NCI-H460 (cell line): ENCODE data around the gene DLL1. TPM values are rescaled to one million over a fixed set of nuclear protein-coding genes. Genes with fewer than 3 reads are reported as not detected.

Source experiments
- DNase-seq: peaks from one replicate; pipeline ENCODE4 v3.0.0-alpha.2; 2016; ENCODE audit warnings: low read depth; ENCODE audit errors: extremely low read depth
- total RNA-seq: library from RNA; depleted of rRNA; stranded (reverse); fragments of >200 nt; shearing (Covaris generic); gene quantifications from 2 replicates; pipeline ENCODE4 v1.2.3, GENCODE V29; 2014

Gene DLL1
- total RNA-seq, 1 experiment from 2014 or later: 0.17 TPM

- no peak for DNase-seq
Observed at GRCh38 chr6:170283212-170284081, 7.4 kb downstream of the DLL1 start.

GRCh38 chr6:170282512-170283158 lies 8.2 kb downstream of the DLL1 start:
- DNase-seq: no peak

GRCh38 chr6:170281331-170282292 lies 9.3 kb downstream of the DLL1 start:
- no peak for DNase-seq

- DNase-seq: no peak
Observed at GRCh38 chr6:170280689-170281045, 10.2 kb downstream of the DLL1 start.

- peak; percentile 55 for DNase-seq
Observed at GRCh38 chr6:170279977-170280688, 10.7 kb downstream of the DLL1 start.

- DNase-seq: no peak
Observed at GRCh38 chr6:170279426-170279825, 11.5 kb downstream of the DLL1 start.

GRCh38 chr6:170278743-170279094 lies 12.2 kb downstream of the DLL1 start:
- no peak for DNase-seq

GRCh38 chr6:170277893-170278742 lies 12.8 kb downstream of the DLL1 start:
- DNase-seq: no peak

GRCh38 chr6:170276369-170277057 lies 14.4 kb downstream of the DLL1 start:
- DNase-seq: no peak

- no peak for DNase-seq
Observed at GRCh38 chr6:170274713-170275560, 15.9 kb downstream of the DLL1 start.

- DNase-seq: no peak
Observed at GRCh38 chr6:170273681-170274080, 17.2 kb downstream of the DLL1 start.

GRCh38 chr6:170273191-170273590 lies 17.7 kb downstream of the DLL1 start:
- no peak for DNase-seq

- no peak for DNase-seq
Observed at GRCh38 chr6:170272341-170273065, 18.4 kb downstream of the DLL1 start.

- no peak for DNase-seq
Observed at GRCh38 chr6:170271771-170272314, 19.0 kb downstream of the DLL1 start.

- no peak for DNase-seq
Observed at GRCh38 chr6:170270984-170271593, 19.8 kb downstream of the DLL1 start.

- no peak for DNase-seq
Observed at GRCh38 chr6:170269846-170270541, 20.9 kb downstream of the DLL1 start.
